ENCODE measurements around the gene FBXO10.

GRCh38 chr9:37563806-37564513 is 12.2 kb downstream of the FBXO10 start:
- TF ChIP-seq CTCF (IDR thresholded peaks at IDR 0.05), result no peak
- TF ChIP-seq POLR2A (IDR thresholded peaks at IDR 0.05), result no peak

Measured in testis (tissue), 2 donors.